Lung (tissue), 12 donors: ENCODE results near the gene PRKN. TPM values are rescaled to one million over a fixed set of nuclear protein-coding genes. Genes with fewer than 3 reads are reported as not detected.

Source experiments
- ATAC-seq: fragments of 200-7000 bp; cut with Tn5 transposase; one replicate; pipeline ENCODE4 v1.9.1; 2020; ENCODE audit warnings: moderate number of reproducible peaks; ENCODE audit not compliant: insufficient read depth, low FRiP score
- DNase-seq, 3 donors: peaks; one replicate each; pipeline ENCODE4 v3.0.0-alpha.2; 2013 to 2017
- H3K27ac ChIP-seq, 2 donors: one replicate each; pipeline ENCODE4 v1.5.1; 2013; ENCODE audit warnings: mild to moderate bottlenecking in 2 of 2, moderate library complexity in 2 of 2, control low read depth in 1 of 2, inconsistent platforms in 1 of 2, low read depth in 1 of 2, low read length in 1 of 2
- H3K27me3 ChIP-seq, 3 donors: one replicate each; pipeline ENCODE4 v1.5.1; 2013; ENCODE audit warnings: low read length in 2 of 3; ENCODE audit not compliant: control insufficient read depth in 3 of 3, insufficient read depth in 3 of 3
- H3K36me3 ChIP-seq, 4 donors: one replicate each; pipeline ENCODE4 v1.5.1; 2013; ENCODE audit warnings: low read length in 4 of 4, mild to moderate bottlenecking in 1 of 4, moderate library complexity in 1 of 4; ENCODE audit not compliant: control insufficient read depth in 4 of 4, insufficient read depth in 4 of 4
- H3K4me1 ChIP-seq, 5 donors: one replicate each; pipeline ENCODE4 v1.5.1; 2013; ENCODE audit warnings: low read length in 5 of 5, mild to moderate bottlenecking in 2 of 5, moderate library complexity in 1 of 5; ENCODE audit not compliant: control insufficient read depth in 5 of 5, insufficient read depth in 5 of 5
- H3K4me3 ChIP-seq: one replicate; pipeline ENCODE4 v1.5.1; 2013; ENCODE audit warnings: mild to moderate bottlenecking, control low read depth, moderate library complexity
- H3K9ac ChIP-seq, 2 donors: one replicate each; pipeline ENCODE4 v1.5.1; 2013; ENCODE audit warnings: low read length in 2 of 2, control low read depth in 1 of 2; ENCODE audit not compliant: insufficient read depth in 1 of 2
- H3K9me3 ChIP-seq, 4 donors: one replicate each; pipeline ENCODE4 v1.5.1; 2013; ENCODE audit warnings: low read length in 3 of 4, mild to moderate bottlenecking in 1 of 4, moderate library complexity in 1 of 4; ENCODE audit not compliant: control insufficient read depth in 4 of 4, insufficient read depth in 3 of 4
- CTCF ChIP-seq: IDR thresholded peaks from 2 replicates; pipeline ENCODE4 v1.5.1; 2012; ENCODE audit warnings: mild to moderate bottlenecking; ENCODE audit errors: control extremely low read depth, extremely low read depth
- WGBS, 2 donors: extraction: QIAGEN DNeasy Blood & Tissue Kit; methylation state at CpG; one replicate each; pipeline ENCODE4 v1.1.7; 2013; 5-methylcytosine and 5-hydroxymethylcytosine counted together
- polyA plus RNA-seq, 2 donors: library from polyadenylated mRNA; stranded (reverse); fragments of 200-250 nt; gene quantifications; one replicate each; pipeline ENCODE4 v1.2.1, GENCODE V29; 2013
- total RNA-seq, 2 donors: library from RNA; depleted of rRNA in 1 of 2; stranded (reverse); fragments of >200 nt in 1 of 2; gene quantifications; one replicate each; pipeline ENCODE4 v1.2.1, GENCODE V29; 2014 to 2021
- donor health status: control.
- donor health status: control.
- donor health status: Bipolar disorder and iron deficiency.
- donor health status: healthy.
- donor health status: DM: yes; HTN: yes; CAD: no.

Gene PRKN
- total and polyA plus RNA-seq, 4 donors: 0.27 to 11.2 (median 3.1) TPM

- Histone ChIP-seq H3K9ac (no peak overlapping the region), H3K4me3 (no peak overlapping the region), H3K36me3 (no peaks in the 10 kb centered on the region), H3K4me1 (peaks cover 0 to 5% (median 0%) of the 10 kb centered on the region in 5 donors), H3K27me3 (no peaks in the 10 kb centered on the region), H3K27ac (no peak overlapping the region), H3K9me3 (peaks cover 0 to 8% (median 0%) of the 10 kb centered on the region in 4 donors)
- 87 to 90% methylated on average over 6 of the region's 6 CpGs for WGBS, 2 donors
- TF ChIP-seq CTCF: no peak
- no peak for ATAC-seq
- DNase-seq: no peak
These were observed 1090.6 kb downstream of the PRKN start for GRCh38 chr6:161636882-161637430.

GRCh38 chr6:161635975-161636374 is 1091.6 kb downstream of the PRKN start:
- no peak for TF ChIP-seq CTCF

GRCh38 chr6:161634916-161635315 is 1092.7 kb downstream of the PRKN start:
- Histone ChIP-seq H3K27me3 (no peaks in the 10 kb centered on the region), H3K9ac (no peak overlapping the region), H3K4me3 (no peak overlapping the region), H3K4me1 (peaks cover 0 to 11% (median 0%) of the 10 kb centered on the region in 5 donors), H3K9me3 (peaks cover 0 to 8% (median 0%) of the 10 kb centered on the region in 4 donors), H3K27ac (no peak overlapping the region), H3K36me3 (no peaks in the 10 kb centered on the region)
- WGBS, 2 donors: 96 to 98% methylated on average over 8 of the region's 8 CpGs
- no peak for TF ChIP-seq CTCF
- DNase-seq (no peak), ATAC-seq (no peak)

More at GRCh38 chr6:161635975-161636374, 1091.6 kb downstream of the PRKN start:
- ATAC-seq: no peak
- no peak for DNase-seq
- peaks cover 0 to 11% (median 0%) of the 10 kb centered on the region in 5 donors for H3K4me1 ChIP-seq
- 86 to 89% methylated on average over 6 of the region's 6 CpGs for WGBS, 2 donors
- no peak overlapping the region for H3K4me3 ChIP-seq
- peaks cover 0 to 8% (median 0%) of the 10 kb centered on the region in 4 donors for H3K9me3 ChIP-seq
- H3K9ac ChIP-seq: no peak overlapping the region
- no peaks in the 10 kb centered on the region for H3K36me3 ChIP-seq
- H3K27me3 ChIP-seq: no peaks in the 10 kb centered on the region
- H3K27ac ChIP-seq: no peak overlapping the region
